ENCODE measurements around the gene OGN.

Gene OGN

GRCh38 chr9:92392690-92393089 is 11.7 kb downstream of the OGN start:
- Histone ChIP-seq H4K20me1 (ENCODE audit: low read depth, low read length) (no peaks in the 10 kb centered on the region), H3K9me3 (ENCODE audit: insufficient read depth, low read length) (no peaks in the 10 kb centered on the region), H3K9ac (ENCODE audit: low read length) (no peak overlapping the region), H3K79me2 (ENCODE audit: insufficient read depth, low read length) (0 out of 2 replicates have a peak, but pooled peaks cover 8% of the 10 kb centered on the region), H3K9me2 (replicated peaks; ENCODE audit: insufficient read depth, low read length) (no peaks in the 10 kb centered on the region), H3K4me2 (ENCODE audit: low read depth, low read length, poor library complexity, severe bottlenecking) (no peak overlapping the region), H2AFZ (ENCODE audit: low read depth, low read length, severe bottlenecking) (no peak overlapping the region), H3K4me3 (ENCODE audit: insufficient read depth, low read length, poor library complexity, severe bottlenecking) (no peak overlapping the region), H3F3A (ENCODE audit: insufficient read depth) (no peaks in the 10 kb centered on the region; the same call in 1 of the 2 replicates), H3K27me3 (ENCODE audit: low read length) (no peaks in the 10 kb centered on the region), H3K27ac (ENCODE audit: low read depth, low read length) (no peak overlapping the region), H3K36me3 (ENCODE audit: low read length) (no peaks in the 10 kb centered on the region)
- TF ChIP-seq EZH2phosphoT487 (conservative IDR thresholded peaks at IDR 0.05; ENCODE audit: low read length) (no peak), CTCF (IDR thresholded peaks at IDR 0.05; ENCODE audit: insufficient read depth, low read length, poor library complexity, severe bottlenecking) (no peak)

- Histone ChIP-seq H3K9ac (ENCODE audit: low read length) (no peak overlapping the region), H3K36me3 (ENCODE audit: low read length) (peaks cover 4% of the 10 kb centered on the region; the same call in 1 of the 2 replicates), H3K9me3 (ENCODE audit: insufficient read depth, low read length) (no peaks in the 10 kb centered on the region), H3K4me2 (ENCODE audit: low read depth, low read length, poor library complexity, severe bottlenecking) (no peak overlapping the region), H3K9me2 (replicated peaks; ENCODE audit: insufficient read depth, low read length) (no peaks in the 10 kb centered on the region), H3K79me2 (ENCODE audit: insufficient read depth, low read length) (no peaks in the 10 kb centered on the region), H3F3A (ENCODE audit: insufficient read depth) (no peaks in the 10 kb centered on the region; the same call in 1 of the 2 replicates), H3K27me3 (ENCODE audit: low read length) (no peaks in the 10 kb centered on the region), H2AFZ (ENCODE audit: low read depth, low read length, severe bottlenecking) (no peak overlapping the region), H3K27ac (ENCODE audit: low read depth, low read length) (no peak overlapping the region), H3K4me3 (ENCODE audit: insufficient read depth, low read length, poor library complexity, severe bottlenecking) (no peak overlapping the region), H4K20me1 (ENCODE audit: low read depth, low read length) (peaks cover 3% of the 10 kb centered on the region; the same call in 1 of the 2 replicates)
- TF ChIP-seq EZH2phosphoT487 (conservative IDR thresholded peaks at IDR 0.05; ENCODE audit: low read length) (no peak), CTCF (IDR thresholded peaks at IDR 0.05; ENCODE audit: insufficient read depth, low read length, poor library complexity, severe bottlenecking) (no peak)
Observed at GRCh38 chr9:92385953-92386352, 18.4 kb downstream of the OGN start.

- no peak overlapping the region for H3K4me2 ChIP-seq (ENCODE audit: low read depth, low read length, poor library complexity, severe bottlenecking)
- no peaks in the 10 kb centered on the region for H3K9me2 ChIP-seq (replicated peaks; ENCODE audit: insufficient read depth, low read length)
- peaks cover 3% of the 10 kb centered on the region; the same call in 1 of the 2 replicates for H4K20me1 ChIP-seq (ENCODE audit: low read depth, low read length)
- H2AFZ ChIP-seq (ENCODE audit: low read depth, low read length, severe bottlenecking) = no peak overlapping the region
- no peaks in the 10 kb centered on the region; the same call in 1 of the 2 replicates for H3F3A ChIP-seq (ENCODE audit: insufficient read depth)
- no peak overlapping the region for H3K27ac ChIP-seq (ENCODE audit: low read depth, low read length)
- peaks cover 4% of the 10 kb centered on the region; the same call in 1 of the 2 replicates for H3K36me3 ChIP-seq (ENCODE audit: low read length)
- no peak overlapping the region for H3K4me3 ChIP-seq (ENCODE audit: insufficient read depth, low read length, poor library complexity, severe bottlenecking)
- H3K79me2 ChIP-seq (ENCODE audit: insufficient read depth, low read length) = no peaks in the 10 kb centered on the region
- no peak for TF ChIP-seq CTCF (IDR thresholded peaks at IDR 0.05; ENCODE audit: insufficient read depth, low read length, poor library complexity, severe bottlenecking)
- TF ChIP-seq EZH2phosphoT487 (conservative IDR thresholded peaks at IDR 0.05; ENCODE audit: low read length) = no peak
- no peaks in the 10 kb centered on the region for H3K27me3 ChIP-seq (ENCODE audit: low read length)
- no peak overlapping the region for H3K9ac ChIP-seq (ENCODE audit: low read length)
- H3K9me3 ChIP-seq (ENCODE audit: insufficient read depth, low read length) = no peaks in the 10 kb centered on the region
Observed at GRCh38 chr9:92385477-92385876, 18.9 kb downstream of the OGN start.
